NT2/D1 (cell line): ENCODE measurements around the gene THOP1.

Experiments
- SUZ12 ChIP-seq: IDR thresholded peaks from 2 replicates; pipeline ENCODE4 v1.6.1; 2011; ENCODE audit not compliant: insufficient read length, insufficient read depth; ENCODE audit errors: extremely low read depth
- YY1 ChIP-seq: IDR thresholded peaks from 2 replicates; pipeline ENCODE4 v1.6.1; 2011; ENCODE audit not compliant: insufficient read length, insufficient read depth

GRCh38 chr19:2853015-2853606 lies 67.8 kb downstream of the THOP1 start:
- no peak for TF ChIP-seq SUZ12
- TF ChIP-seq YY1: no peak
